NOMO-1 treated with DMSO at 0.1 percent for 48 hours (cell line): ENCODE results near the gene SNAP25.

Source experiments
- DNase-seq: peaks from one replicate; lab custom pipeline; 2025; ENCODE audit not compliant: unreplicated experiment; lab: John Stamatoyannopoulos, UW

Gene SNAP25

GRCh38 chr20:10328897-10329255, 110.2 kb downstream of the SNAP25 start:
- DNase-seq: peak; percentile 57

GRCh38 chr20:10329387-10330005, 110.9 kb downstream of the SNAP25 start:
- DNase-seq: no peak

- DNase-seq: no peak
These were observed 111.4 kb downstream of the SNAP25 start for GRCh38 chr20:10330071-10330470.

- no peak for DNase-seq
These were observed 114.2 kb downstream of the SNAP25 start for GRCh38 chr20:10332656-10333415.

GRCh38 chr20:10336959-10337729, 118.5 kb downstream of the SNAP25 start:
- peak; percentile 44 for DNase-seq

GRCh38 chr20:10338426-10339180, 120.0 kb downstream of the SNAP25 start:
- DNase-seq: no peak

GRCh38 chr20:10339609-10340008, 121.0 kb downstream of the SNAP25 start:
- no peak for DNase-seq

- no peak for DNase-seq
These were observed 123.5 kb downstream of the SNAP25 start for GRCh38 chr20:10342152-10342551.

GRCh38 chr20:10344953-10345352, 126.3 kb downstream of the SNAP25 start:
- no peak for DNase-seq

- DNase-seq: no peak
These were observed 128.7 kb downstream of the SNAP25 start for GRCh38 chr20:10347086-10347880.

GRCh38 chr20:10349118-10349517, 130.5 kb downstream of the SNAP25 start:
- DNase-seq: no peak

GRCh38 chr20:10350188-10350842, 131.7 kb downstream of the SNAP25 start:
- DNase-seq: no peak

GRCh38 chr20:10352934-10353824, 134.5 kb downstream of the SNAP25 start:
- DNase-seq: no peak

GRCh38 chr20:10356628-10357027, 138.0 kb downstream of the SNAP25 start:
- no peak for DNase-seq
